Right lobe of liver (tissue), 6 donors: Measurements from ENCODE around the gene MOB1A. TPM values are rescaled to one million over a fixed set of nuclear protein-coding genes. Genes with fewer than 3 reads are reported as not detected.

Experiments used
- ATAC-seq, 4 donors: fragments of 200-7000 bp; cut with Tn5 transposase; one replicate each; pipeline ENCODE4 v1.9.1; 2020; ENCODE audit warnings: mild to moderate bottlenecking in 4 of 4, moderate library complexity in 4 of 4
- DNase-seq, 3 donors: peaks; one replicate each; pipeline ENCODE4 v3.0.0-alpha.2; 2020
- H3K27ac ChIP-seq, 3 donors: fragments of 200-600 bp; one replicate each; pipeline ENCODE4 v1.8.0; 2022
- H3K27me3 ChIP-seq, 2 donors: fragments of 200-600 bp; one replicate each; pipeline ENCODE4 v1.8.0; 2022
- H3K36me3 ChIP-seq, 4 donors: fragments of 200-600 bp; sonication (generic) in 1 of 4; one replicate each; pipeline versions ENCODE4 v1.5.1 to v1.8.0; 2017 to 2022; ENCODE audit warnings: control low read depth in 1 of 4
- H3K4me1 ChIP-seq, 4 donors: fragments of 200-600 bp; sonication (generic) in 1 of 4; one replicate each; pipeline versions ENCODE4 v1.5.1 to v1.8.0; 2017 to 2022; ENCODE audit warnings: control low read depth in 1 of 4
- H3K4me3 ChIP-seq, 3 donors: fragments of 200-600 bp; one replicate each; pipeline ENCODE4 v1.8.0; 2022
- H3K9me3 ChIP-seq, 4 donors: fragments of 200-600 bp; sonication (generic) in 1 of 4; one replicate each; pipeline versions ENCODE4 v1.5.1 to v1.8.0; 2017 to 2022; ENCODE audit warnings: control low read depth in 1 of 4
- POLR2A ChIP-seq: fragments of 450-650 bp; IDR thresholded peaks from one replicate; pipeline ENCODE4 v1.6.1; 2017; ENCODE audit warnings: antibody characterized with exemption, mild to moderate bottlenecking
- WGBS: methylation state at CpG from one replicate; pipeline ENCODE4 v1.1.6; 2018; ENCODE audit warnings: low coverage, low lambda C conversion rate; ENCODE audit not compliant: insufficient coverage; ENCODE audit errors: missing lambda C conversion rate; 5-methylcytosine and 5-hydroxymethylcytosine counted together
- intact Hi-C, 2 donors: fragments of 100-400 bp; cut with DNase I; formaldehyde crosslinking; loops; one replicate each; pipeline versions ENCODE4 v1.11.2 to v1.14.1; 2022
- total RNA-seq, 6 experiments: library from RNA; depleted of rRNA in 2 of 6; stranded (reverse); fragments of >200 nt in 2 of 6; fragmentation: NEBNext Ultra II Directional in 3 of 6; extraction: Animal tissue kit (Norgen Biotek cat#: 25700) in 3 of 6; gene quantifications; one replicate each; pipeline versions ENCODE4 v1.1.0 to v1.2.4, GENCODE V29; 2016 to 2023
- TF ChIP-seq, protein P1 (sequence below), 4 donors: fragments of 200-600 bp in 3 of 4; fragments of 450-650 bp in 1 of 4; IDR thresholded peaks; one replicate each; pipeline versions ENCODE4 v1.5.1 to v1.8.0; 2016 to 2022; ENCODE audit warnings: antibody characterized with exemption in 4 of 4, mild to moderate bottlenecking in 2 of 4
- donor health status: DM: no; HTN: yes; CAD: no.
- donor health status: DM: no; HTN: no; CAD: no.
- donor health status: DM: no; HTN: no; CAD: no.
- donor health status: DM: no; HTN: yes; CAD: no.
- donor health status: DM: no; HTN: yes; CAD: no.

MOB1A gene
- total RNA-seq, 6 experiments from 2014 or later: 29.8 to 48.0 (median 32.9) TPM

DNA sequence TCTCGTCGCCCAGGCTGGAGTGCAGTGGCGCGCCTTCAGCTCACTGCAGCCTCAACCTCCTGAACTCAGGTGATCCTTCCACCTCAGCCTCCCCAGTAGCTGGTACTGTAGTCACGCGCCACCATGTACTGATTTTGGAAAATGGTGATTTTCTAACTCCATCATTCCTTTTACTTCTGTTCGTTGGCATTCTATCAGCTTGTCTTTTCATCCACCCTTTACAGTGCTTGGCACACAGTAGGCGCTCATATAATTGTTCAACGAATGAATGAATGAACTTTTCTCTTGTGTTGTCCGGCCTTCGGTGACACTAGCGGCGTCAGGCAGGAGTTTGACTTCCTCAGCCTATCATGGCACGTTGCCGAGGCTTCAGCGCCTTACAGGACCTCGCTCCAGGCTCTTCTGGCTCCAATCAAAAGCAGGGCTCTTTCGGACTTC, 19.4 kb upstream of the MOB1A start:
- 43% methylated on average over 17 of the region's 18 CpGs for WGBS
- H3K36me3 ChIP-seq: no peaks in the 10 kb centered on the region
- no peaks in the 10 kb centered on the region for H3K9me3 ChIP-seq
- H3K4me1 ChIP-seq: peaks cover 0 to 7% (median 0%) of the 10 kb centered on the region in 4 donors
- peak overlapping the region; percentile 46 to 63 (median 54) for H3K4me3 ChIP-seq
- no peaks in the 10 kb centered on the region for H3K27me3 ChIP-seq
- DNase-seq (no peak), ATAC-seq (no peak)
- no peak overlapping the region for H3K27ac ChIP-seq
- intact Hi-C loops: no loop called here
- TF ChIP-seq POLR2A: no peak
- TF ChIP-seq, protein P1, sequence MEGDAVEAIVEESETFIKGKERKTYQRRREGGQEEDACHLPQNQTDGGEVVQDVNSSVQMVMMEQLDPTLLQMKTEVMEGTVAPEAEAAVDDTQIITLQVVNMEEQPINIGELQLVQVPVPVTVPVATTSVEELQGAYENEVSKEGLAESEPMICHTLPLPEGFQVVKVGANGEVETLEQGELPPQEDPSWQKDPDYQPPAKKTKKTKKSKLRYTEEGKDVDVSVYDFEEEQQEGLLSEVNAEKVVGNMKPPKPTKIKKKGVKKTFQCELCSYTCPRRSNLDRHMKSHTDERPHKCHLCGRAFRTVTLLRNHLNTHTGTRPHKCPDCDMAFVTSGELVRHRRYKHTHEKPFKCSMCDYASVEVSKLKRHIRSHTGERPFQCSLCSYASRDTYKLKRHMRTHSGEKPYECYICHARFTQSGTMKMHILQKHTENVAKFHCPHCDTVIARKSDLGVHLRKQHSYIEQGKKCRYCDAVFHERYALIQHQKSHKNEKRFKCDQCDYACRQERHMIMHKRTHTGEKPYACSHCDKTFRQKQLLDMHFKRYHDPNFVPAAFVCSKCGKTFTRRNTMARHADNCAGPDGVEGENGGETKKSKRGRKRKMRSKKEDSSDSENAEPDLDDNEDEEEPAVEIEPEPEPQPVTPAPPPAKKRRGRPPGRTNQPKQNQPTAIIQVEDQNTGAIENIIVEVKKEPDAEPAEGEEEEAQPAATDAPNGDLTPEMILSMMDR (IDR thresholded peaks at IDR 0.05): no peak

GRCh38 chr2:74197049-74197448, 18.4 kb upstream of the MOB1A start:
- intact Hi-C loops: no loop called here
- no peak overlapping the region for H3K4me3 ChIP-seq
- 71% methylated on average over 4 of the region's 4 CpGs for WGBS
- no peaks in the 10 kb centered on the region for H3K9me3 ChIP-seq
- H3K4me1 ChIP-seq: peaks cover 0 to 7% (median 0%) of the 10 kb centered on the region in 4 donors
- no peaks in the 10 kb centered on the region for H3K36me3 ChIP-seq
- DNase-seq (no peak), ATAC-seq (no peak)
- H3K27me3 ChIP-seq: no peaks in the 10 kb centered on the region
- TF ChIP-seq, protein P1 (IDR thresholded peaks at IDR 0.05): no peak
- no peak for TF ChIP-seq POLR2A
- no peak overlapping the region for H3K27ac ChIP-seq

DNA sequence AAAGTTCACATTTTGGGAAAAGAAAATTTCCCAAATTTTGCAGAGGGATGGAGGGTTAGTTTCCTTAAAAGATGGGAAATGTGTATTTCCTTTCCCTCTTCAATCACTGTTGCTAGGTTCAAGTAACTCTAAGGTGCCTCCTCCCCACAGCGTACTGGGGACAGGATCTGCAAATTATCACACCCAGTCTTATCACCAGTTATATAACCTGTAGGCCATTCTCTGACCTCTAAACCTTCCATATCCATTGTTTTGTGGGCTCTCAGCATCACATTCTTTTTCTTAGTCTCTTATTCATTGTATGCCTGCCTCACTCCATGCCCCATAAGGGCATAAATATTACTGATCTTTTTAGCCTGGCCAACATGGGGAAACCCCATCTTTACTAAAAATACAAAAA, 16.1 kb upstream of the MOB1A start:
- no peak overlapping the region for H3K4me3 ChIP-seq
- H3K4me1 ChIP-seq: peaks cover 0 to 7% (median 0%) of the 10 kb centered on the region in 4 donors
- intact Hi-C loops: no loop called here
- DNase-seq: no peak
- WGBS: no CpG with 5 or more reads among the region's 1 CpG
- H3K36me3 ChIP-seq: no peaks in the 10 kb centered on the region
- no peak for TF ChIP-seq POLR2A
- TF ChIP-seq, protein P1 (IDR thresholded peaks at IDR 0.05): no peak
- no peak for ATAC-seq
- no peak overlapping the region for H3K27ac ChIP-seq
- H3K9me3 ChIP-seq: no peaks in the 10 kb centered on the region
- no peaks in the 10 kb centered on the region for H3K27me3 ChIP-seq

DNA sequence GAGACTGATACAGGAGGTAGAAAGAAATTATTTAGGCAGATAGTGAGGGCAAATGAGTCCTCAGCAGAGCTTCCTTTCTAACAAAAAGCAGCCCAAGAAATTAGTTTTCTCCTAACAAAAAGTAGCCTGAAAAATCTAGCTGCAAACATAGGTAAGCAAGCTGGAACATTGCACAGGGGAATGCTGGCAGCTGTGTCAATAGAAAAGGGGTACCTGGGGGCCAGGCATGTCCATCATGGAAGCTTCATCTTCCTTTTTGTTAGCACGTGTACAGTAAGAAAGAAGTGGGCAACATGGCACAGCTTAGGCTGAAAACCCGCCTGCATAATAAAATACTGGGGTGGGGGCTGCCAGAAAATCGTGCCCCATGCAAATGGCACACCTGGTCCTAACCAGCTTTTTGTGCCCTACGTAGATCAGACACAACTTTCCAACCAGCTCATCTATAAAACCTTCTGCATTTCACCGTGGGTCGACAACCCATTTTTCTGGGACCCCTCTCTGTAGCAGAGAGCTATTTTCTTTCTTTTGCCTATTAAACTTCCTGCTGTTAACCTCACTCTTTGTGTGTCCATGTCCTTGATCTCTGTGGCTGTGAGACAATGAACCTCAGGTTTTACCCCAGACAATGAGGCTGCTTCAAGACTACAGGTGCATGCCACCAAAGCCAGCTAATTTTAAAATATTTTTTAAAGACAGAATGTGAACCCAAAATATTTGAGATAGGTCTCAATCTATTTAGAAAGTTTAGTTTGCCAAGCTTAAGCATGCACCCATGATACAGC, 13.1 kb upstream of the MOB1A start:
- TF ChIP-seq, protein P1 (IDR thresholded peaks at IDR 0.05): no peak
- TF ChIP-seq POLR2A: no peak
- H3K27me3 ChIP-seq: no peaks in the 10 kb centered on the region
- DNase-seq (no peak), ATAC-seq (no peak)
- H3K36me3 ChIP-seq: no peaks in the 10 kb centered on the region
- no peaks in the 10 kb centered on the region for H3K4me1 ChIP-seq
- WGBS: 79% methylated on average over 3 of the region's 6 CpGs
- H3K4me3 ChIP-seq: no peak overlapping the region
- H3K27ac ChIP-seq: no peak overlapping the region
- H3K9me3 ChIP-seq: no peaks in the 10 kb centered on the region
- intact Hi-C loops: no loop called here
